ENCODE results near the gene PLXNB1.
A peak's percentile ranks its signal among the peaks of the same experiment; 100 is the strongest.

Gene PLXNB1

GRCh38 chr3:48430708-48431101 lies 819 bp upstream of the PLXNB1 start:
- ChIA-PET CTCF (interaction anchor here (2.9 kb wide), 1 partner anchor 30 kb away, joined by 9 read pairs; no protein-coding TSS in a partner anchor), POLR2A (interaction anchor here (1.2 kb wide), 1 partner anchor 9 kb away, joined by 3 read pairs; the partner anchor contains the start of genes CCDC51 and TMA7)
- Histone ChIP-seq H3K27ac (ENCODE audit: extremely low read depth, low read depth, low read length) (no peak overlapping the region), H3K4me1 (ENCODE audit: control insufficient read depth, insufficient read depth, low read length) (peaks cover 3% of the 10 kb centered on the region; the same call in 1 of the 2 replicates), H3K36me3 (ENCODE audit: control insufficient read depth in 2 of 2, insufficient read depth in 1 of 2, low read length in 2 of 2) (peaks cover 0 to 38% of the 10 kb centered on the region in 2 experiments; a peak in 1 of 3 replicates), H3K4me3 (ENCODE audit: low read depth, low read length) (no peak overlapping the region), H3K9me3 (ENCODE audit: control insufficient read depth, insufficient read depth, low read depth, low read length) (no peaks in the 10 kb centered on the region)
- TF ChIP-seq ZNF610 (tag by site-specific recombination; IDR thresholded peaks at IDR 0.05; ENCODE audit: borderline replicate concordance), result no peak
- TF ChIP-seq, protein P1, sequence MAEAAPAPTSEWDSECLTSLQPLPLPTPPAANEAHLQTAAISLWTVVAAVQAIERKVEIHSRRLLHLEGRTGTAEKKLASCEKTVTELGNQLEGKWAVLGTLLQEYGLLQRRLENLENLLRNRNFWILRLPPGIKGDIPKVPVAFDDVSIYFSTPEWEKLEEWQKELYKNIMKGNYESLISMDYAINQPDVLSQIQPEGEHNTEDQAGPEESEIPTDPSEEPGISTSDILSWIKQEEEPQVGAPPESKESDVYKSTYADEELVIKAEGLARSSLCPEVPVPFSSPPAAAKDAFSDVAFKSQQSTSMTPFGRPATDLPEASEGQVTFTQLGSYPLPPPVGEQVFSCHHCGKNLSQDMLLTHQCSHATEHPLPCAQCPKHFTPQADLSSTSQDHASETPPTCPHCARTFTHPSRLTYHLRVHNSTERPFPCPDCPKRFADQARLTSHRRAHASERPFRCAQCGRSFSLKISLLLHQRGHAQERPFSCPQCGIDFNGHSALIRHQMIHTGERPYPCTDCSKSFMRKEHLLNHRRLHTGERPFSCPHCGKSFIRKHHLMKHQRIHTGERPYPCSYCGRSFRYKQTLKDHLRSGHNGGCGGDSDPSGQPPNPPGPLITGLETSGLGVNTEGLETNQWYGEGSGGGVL (tag by site-specific recombination; IDR thresholded peaks at IDR 0.05), result peak; percentile 91
- peak; percentile 37; the same call in 1 of the 2 replicates for TF ChIP-seq ZFHX2 (tag by site-specific recombination; conservative IDR thresholded peaks at IDR 0.05)

- Histone ChIP-seq H3K9me3 (ENCODE audit: control insufficient read depth, insufficient read depth, low read depth, low read length) (no peaks in the 10 kb centered on the region), H3K4me1 (ENCODE audit: control insufficient read depth, insufficient read depth, low read length) (peaks cover 3% of the 10 kb centered on the region; the same call in 1 of the 2 replicates), H3K4me3 (ENCODE audit: low read depth, low read length) (peak overlapping the region; percentile 70), H3K27ac (ENCODE audit: extremely low read depth, low read depth, low read length) (peak overlapping the region; percentile 66; the same call in 1 of the 2 replicates), H3K36me3 (ENCODE audit: control insufficient read depth in 2 of 2, insufficient read depth in 1 of 2, low read length in 2 of 2) (peaks cover 0 to 35% of the 10 kb centered on the region in 2 experiments; a peak in 1 of 3 replicates)
- CTCF ChIA-PET, result interaction anchor here (0.7 to 2.9 kb wide), 2 partner anchors 10 to 29 kb away, joined by 3 to 9 read pairs; partner anchors contain the start of genes CCDC51 and TMA7
- TF ChIP-seq IKZF3 (tag by site-specific recombination; IDR thresholded peaks at IDR 0.05) (peak; percentile 50), ZBTB11 (tag by site-specific recombination; conservative IDR thresholded peaks at IDR 0.05; ENCODE audit: low read depth) (peak; percentile 88), HIC1 (tag by site-specific recombination; IDR thresholded peaks at IDR 0.05) (peak; percentile 91), BCL11B (tag by site-specific recombination; IDR thresholded peaks at IDR 0.05; ENCODE audit: low read depth) (no peak), ZNF423 (tag by site-specific recombination; IDR thresholded peaks at IDR 0.05) (peak; percentile 60; the same call in 1 of the 2 replicates), ZBTB26 (tag by site-specific recombination; optimal IDR thresholded peaks at IDR 0.05) (peak; percentile 63), ZFP69B (tag by site-specific recombination; IDR thresholded peaks at IDR 0.05) (no peak), GLIS1 (tag by site-specific recombination; IDR thresholded peaks at IDR 0.05) (peak; percentile 27; the same call in 1 of the 2 replicates)
- POLR2A ChIA-PET, result interaction anchor here (1.0 to 1.2 kb wide), 1 partner anchor 10 kb away, joined by 3 to 6 read pairs; the partner anchor contains the start of genes CCDC51 and TMA7
These were observed 448 bp downstream of the PLXNB1 start for GRCh38 chr3:48429317-48429959.

Measured in HEK293 (cell line).